ENCODE data around the gene ABTB2.

Gene ABTB2

DNA sequence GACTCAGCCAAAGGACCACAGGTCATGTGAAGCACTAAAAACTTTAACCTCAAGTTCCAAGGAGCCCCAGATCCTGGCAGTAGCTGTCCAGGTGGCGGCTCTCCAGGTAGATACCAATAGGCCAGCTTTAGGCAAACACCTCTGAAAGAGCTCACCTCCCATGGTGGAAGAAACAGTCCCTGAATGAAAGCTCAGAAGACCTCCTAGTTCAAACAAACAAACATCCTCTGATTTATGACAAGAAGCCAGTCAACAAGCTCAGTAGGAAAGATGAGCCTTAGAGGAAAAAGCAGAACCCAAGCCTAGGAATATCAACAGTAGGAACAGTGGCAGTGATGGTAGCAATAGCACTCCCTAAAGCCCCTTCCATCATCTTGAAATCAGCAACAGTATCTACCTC is 17.2 kb downstream of the ABTB2 start:
- no peak for DNase-seq

DNA sequence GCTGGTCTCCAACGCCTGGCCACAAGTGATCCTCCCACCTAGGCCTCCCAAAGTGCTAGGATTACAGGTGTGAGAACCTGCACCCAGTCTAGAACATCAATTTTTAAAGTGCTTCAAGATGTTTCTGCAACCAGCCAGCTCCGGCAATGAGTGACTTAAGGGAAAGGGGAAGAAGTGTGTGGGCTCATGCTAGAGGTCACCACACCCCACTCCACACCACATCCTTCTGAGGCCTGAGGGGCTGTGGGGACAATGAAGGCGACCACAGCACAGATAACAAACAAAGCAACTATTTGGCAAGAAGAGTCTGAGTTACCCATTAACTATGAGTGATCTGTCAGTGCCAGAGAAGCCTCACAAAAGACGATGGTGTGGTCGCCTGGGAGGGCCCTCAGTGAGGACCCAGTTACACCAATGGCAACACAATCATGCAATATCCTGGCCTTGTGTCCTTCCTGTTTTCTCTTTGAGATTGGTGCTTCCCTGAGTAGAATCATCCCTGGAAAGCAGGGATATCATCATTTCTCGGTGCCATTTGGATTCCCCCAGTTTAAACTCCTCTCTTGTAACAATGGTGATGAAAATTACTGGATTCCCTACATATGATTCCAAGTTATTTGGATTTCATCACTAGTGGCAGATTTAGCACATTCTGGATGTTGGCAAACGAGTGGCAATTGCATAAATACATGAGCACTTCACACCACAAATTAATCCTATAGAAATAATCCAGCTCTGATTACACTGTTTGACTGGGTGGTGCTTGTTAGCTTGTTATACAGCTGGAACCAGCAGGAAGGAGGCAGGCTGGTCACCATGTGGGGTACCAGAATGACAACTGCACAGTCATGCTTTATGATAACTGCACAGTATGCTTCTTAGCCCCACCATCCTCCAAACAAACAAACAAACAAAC is 18.4 kb downstream of the ABTB2 start:
- DNase-seq, result no peak

DNA sequence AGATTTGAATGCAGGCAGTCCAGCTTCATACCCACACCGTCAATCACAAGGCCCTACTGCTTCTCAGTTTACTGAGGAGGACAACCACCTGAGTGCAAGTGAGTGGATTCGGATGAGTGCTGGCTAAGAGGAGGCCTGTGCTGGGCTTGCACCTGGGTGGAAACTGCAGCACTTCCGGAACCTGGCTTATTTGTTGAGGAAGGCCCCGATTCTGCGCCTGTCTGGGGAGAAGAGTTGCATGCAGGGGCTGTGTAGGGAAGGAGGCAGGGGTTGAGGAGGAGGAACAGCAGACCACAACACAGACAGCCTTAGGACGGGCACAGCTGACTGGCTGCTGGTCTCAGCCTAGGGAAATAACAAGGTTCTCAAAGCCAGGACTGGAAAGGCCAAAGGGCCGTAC is 20.8 kb downstream of the ABTB2 start:
- no peak for DNase-seq

DNA sequence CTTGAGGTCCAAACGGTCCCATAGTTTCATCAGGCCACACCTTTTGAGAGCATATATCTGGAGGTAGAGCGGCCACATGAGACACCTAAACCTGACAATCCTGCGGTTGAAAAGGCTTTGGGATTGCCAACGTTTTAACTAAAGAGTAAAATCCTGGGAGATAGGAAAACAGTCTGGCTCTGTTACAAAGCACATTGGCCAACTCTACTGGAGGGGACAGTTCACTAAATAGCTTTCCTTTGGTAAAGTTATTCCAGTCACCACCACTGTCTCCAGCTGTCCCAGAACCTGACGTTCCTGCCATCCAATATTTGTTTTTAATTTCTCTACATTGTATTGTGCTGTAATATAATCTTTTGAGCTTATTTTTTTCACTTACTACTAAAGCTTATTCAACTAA is 22.0 kb downstream of the ABTB2 start:
- no peak for DNase-seq

DNA sequence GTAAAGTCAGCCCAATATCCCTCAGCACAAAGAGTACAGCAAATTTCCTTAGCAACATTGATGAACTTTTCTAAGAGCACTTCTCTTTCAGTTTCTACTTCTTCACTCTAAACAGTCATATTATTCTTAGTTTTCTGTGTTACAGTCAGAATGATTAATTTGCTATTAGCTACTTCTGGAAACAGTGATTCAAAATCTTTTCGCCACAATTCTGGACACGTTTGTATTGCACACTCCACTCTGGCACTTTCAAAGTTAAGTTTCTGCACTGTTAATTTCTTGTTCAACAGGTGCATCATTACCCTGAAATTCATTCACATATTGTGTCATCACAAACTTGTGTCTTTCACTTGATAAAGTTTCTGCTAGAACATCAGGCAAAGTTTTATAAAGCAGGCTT is 22.5 kb downstream of the ABTB2 start:
- DNase-seq, result no peak

DNA sequence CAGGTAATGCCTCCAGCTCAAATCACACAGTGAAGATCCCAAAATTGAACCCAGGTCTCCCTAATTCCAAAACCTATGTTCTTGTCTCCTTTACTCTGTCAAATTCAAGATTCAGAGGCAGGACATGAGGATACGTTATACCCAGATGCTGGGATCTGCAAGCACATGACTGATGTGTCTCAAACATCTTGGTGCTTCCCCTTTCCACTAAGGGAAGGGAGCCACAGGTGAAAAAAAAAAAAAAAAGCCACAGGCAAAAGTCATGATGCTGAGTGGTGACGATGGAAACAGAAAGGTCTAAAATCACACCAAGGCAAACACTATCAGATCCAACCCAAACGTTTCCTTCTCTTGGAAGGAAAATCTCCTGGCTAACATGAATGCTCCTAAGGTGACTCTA is 24.0 kb downstream of the ABTB2 start:
- no peak for DNase-seq

DNA sequence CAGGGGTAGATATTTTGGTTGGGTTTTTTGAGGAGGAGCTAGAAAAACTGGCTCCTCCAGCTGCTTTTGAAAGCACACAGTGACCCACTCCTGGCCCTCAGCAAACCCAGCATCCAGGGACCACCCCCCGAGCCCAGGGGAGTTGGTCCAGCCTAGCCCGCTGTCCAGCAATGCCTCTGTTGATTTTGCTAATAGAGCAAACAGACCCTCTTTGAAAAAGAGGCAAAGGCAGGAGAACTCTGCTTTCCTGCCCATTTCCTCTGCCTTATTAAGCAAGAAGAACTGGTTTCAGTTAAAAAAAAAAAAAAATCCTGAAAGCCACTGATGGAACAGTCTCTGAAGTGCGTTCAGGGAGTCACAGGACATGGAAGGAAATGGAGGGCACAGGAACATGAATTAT is 25.3 kb downstream of the ABTB2 start:
- no peak for DNase-seq

DNA sequence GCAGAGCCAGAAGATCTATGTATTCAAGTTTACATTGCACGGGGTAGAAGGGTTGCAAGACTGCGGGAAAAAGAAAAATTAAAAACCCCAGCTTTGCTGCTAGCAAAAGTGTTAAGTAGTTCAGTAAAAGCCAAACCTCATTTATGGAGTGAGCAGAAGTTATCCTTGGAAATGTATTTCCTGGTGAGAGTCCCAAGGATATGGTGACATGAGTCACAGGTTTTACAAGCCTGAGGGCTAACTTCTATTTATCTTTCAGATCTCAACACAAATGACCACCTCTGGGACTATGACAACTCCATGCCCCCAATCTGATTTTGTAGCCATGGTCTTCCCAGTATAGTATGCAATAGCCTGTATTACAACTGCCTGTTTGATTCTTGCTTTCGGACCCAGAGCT is 26.1 kb downstream of the ABTB2 start:
- DNase-seq, result no peak

DNA sequence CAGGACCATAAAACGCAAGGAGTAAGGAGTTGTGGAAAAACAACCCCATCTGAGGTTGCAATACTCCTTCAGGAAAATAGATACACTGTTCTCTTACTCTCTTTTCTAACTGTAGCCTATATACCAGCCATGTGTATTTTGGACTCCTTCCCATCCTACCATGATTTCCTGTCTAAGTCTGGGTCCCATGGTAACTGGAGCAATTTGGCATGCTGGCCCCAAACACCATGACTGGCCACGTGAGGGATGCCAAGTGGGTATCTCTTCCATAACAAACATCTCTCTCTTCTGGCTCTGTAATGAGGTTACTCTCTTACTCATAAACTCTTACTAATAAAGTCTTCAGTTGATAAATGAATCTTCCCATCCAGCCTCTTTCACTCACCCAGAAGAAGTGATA is 26.5 kb downstream of the ABTB2 start:
- DNase-seq, result peak; percentile 46

DNA sequence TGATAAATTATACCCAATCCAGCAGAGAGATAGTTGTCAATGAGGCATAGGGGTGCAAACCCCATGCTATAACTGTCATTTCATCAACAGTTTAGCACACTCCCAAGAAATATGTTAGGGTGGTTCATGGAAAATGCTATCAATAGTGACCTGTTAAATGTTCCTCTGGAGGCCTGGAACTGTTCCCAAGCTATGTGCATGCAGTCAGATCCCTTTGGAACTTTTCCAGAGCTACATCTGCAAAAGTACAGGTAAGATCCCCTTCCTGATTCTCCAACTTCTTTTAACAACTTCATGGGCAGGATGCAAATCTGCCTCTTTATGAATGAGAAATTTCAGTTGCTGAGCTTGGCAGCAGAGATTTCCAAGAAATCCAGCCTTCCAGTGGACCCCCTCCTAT is 27.2 kb downstream of the ABTB2 start:
- no peak for DNase-seq

DNA sequence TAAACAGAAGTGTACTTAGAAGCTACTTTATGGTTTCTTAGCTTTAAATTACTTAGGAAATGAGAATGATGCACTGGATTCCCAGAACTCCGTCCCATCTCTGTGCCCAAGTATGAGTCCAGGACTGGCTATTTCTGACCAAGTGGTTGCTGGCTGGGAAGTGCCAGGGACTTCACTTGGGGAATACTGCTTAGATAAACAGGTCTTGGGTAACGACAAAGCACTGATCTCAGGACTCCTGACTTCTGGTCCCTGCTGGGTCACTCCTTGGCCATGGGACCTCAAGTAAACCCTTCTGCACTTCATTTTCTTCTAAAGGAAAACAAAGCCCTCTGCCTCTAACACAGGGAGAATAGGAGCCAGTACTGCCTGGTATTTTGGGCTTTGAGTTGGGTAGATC is 27.9 kb downstream of the ABTB2 start:
- no peak for DNase-seq

DNA sequence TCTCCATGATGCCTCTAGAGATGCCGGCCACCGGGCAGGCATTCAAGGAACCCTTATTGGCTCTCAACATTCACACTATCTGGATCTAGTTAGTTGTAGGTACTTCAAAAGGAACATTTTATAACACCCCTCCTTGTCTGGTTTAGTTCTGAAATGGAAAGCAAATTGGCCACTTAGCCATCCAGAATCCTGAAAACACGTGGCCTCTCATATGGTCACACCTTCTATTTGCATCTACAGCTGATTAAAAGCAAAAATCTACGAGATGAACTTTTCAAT is 29.2 kb downstream of the ABTB2 start:
- no peak for DNase-seq

DNA sequence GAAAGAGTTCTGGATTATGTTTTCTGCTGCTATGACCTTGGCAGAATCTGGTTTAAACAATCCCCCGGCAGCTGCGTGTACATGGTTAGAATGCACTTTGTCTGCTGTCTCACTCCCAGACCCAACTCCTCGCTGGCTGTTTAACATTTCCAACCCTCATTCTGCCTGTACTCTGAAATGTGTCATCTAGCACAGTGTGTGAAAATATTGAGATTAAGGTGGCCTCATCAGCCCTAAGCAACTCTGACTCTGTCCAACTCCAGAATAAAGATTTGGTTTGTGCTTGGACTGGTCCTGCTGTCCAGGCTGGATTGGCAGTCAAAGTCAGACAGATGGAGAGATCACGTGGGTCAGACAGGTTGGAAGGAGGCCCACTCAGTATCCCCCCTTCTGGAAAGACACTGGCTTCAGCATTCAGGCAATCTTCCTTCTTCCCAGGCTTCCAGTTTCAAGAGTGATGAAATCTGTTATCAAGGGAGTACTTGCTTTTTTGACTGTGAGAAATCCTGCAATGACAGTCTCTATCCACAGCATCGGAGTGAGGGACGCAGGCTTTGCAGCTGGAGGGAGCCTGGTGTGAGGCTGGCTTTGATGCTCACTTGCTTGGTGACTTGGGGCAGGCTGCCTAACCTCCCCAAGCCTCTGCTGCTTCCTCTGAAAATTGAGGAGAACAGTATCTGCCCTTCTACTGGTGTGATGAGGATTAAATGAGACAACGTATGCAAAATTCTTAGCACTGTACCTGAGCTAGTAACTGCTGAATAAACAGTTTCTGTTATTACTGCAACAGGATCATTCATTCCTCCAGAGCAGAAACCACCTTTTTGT is 29.8 kb downstream of the ABTB2 start:
- DNase-seq, result no peak

DNA sequence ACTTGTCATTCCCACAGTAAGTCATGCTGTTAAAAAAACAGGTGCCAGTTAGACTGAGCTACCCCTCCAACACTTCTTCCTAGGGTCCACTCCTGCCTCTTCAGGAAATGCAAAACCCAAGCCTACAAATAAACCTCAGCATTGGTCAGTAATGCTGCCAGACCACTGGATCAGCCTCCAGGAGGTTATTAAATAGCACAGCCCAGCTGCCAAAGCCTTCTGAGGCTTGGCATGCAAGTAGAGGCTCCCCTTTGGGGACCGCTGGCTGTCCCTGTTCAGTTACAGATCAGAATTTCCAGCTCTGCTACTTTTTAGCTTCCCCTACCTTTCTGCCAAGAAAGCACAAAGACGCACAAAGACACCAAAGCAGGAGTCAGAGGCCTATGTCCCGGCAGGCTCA is 33.3 kb downstream of the ABTB2 start:
- no peak for DNase-seq

DNA sequence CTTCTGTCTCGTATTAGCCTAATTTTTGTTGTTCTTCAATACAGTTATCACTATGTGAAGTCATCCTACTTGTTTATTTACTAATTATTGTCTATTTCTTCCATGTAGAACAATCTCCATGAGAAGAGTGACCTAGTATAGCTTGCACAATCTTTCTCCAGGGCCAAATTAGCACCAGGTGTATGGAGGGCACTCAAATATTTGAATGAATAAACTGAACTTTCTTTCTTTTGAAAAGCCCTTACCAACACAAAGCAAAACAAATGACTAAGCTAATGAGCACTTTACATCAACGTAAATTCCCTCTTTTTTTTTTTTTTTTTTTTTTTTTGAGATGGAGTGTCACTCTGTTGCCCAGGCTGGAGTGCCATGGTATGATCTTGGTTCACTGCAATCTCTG is 34.2 kb downstream of the ABTB2 start:
- DNase-seq, result no peak

DNA sequence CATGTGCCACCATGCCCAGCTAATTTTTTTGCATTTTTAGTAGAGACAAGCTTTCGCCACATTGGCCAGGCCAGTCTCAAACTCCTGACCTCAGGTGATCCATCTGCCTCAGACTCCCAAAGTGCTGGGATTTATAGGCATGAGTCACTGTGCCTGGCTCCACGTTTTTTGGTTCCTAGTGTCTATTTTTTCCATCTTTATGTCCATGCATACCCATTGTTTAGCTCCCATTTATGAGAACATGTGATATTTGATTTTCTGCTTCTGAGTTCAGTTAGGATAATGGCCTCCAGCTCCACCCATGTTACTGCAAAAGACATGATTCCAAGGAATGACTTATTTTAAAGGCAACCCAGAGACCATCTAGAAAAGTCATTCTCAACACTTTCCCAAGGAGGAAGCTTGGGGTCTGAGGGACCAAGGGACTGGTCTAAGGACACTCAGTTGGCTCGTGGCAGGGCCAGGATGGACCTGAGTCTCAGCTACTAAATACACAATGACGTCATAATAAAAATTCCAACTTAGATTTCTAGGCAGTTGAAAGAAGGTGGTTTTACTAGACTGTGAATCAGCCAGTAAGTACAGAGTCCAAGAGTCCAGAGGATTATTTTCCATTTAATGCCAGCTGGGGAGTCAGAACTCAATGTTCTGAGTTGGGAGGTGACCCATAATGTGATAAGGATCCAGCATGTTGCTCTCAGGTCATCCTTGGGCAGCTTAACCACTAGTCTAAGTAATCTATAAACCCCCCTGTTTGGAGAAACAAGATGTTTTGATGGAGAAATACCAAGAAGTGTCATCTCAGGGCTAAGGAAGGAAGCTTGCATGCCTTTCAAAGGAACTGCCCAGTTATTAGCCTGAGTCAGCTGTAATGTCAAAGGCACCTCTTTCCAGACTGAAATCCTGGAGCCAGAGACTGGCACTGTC is 39.4 kb downstream of the ABTB2 start:
- DNase-seq, result peak; percentile 62

DNA sequence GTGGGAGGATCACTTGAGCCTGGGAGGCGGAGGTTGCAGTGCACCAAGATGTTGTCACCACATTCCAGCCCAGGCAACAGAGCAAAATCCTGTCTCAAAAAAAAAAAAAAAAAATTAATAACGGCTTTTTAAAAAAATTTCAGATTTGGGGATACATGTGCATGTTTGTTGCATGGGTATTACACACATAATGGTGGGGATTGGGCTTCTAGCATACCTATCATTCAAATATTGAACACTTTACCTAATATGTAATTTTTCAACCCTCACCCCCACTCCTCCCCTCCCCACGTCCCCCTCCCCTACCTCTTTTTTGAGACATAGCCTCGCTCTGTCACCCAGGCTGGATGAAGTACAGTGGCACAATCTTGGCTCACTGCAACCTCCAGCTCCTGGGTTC is 40.1 kb downstream of the ABTB2 start:
- DNase-seq, result no peak

DNA sequence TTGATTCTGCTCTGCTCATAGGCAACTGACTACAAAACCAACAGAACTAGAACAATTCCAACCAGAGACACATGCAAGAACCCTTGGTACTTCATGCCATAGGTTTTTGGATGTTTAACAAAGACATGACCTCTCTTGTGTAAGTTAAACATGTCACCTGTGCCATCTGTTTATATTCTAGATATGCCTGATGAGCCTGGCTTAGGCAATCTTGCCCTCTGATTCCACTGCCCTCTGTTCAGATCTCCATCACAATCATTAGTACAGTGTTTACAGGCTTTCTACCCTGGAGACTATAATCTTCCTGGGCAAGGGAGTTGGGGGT is 40.8 kb downstream of the ABTB2 start:
- no peak for DNase-seq

DNA sequence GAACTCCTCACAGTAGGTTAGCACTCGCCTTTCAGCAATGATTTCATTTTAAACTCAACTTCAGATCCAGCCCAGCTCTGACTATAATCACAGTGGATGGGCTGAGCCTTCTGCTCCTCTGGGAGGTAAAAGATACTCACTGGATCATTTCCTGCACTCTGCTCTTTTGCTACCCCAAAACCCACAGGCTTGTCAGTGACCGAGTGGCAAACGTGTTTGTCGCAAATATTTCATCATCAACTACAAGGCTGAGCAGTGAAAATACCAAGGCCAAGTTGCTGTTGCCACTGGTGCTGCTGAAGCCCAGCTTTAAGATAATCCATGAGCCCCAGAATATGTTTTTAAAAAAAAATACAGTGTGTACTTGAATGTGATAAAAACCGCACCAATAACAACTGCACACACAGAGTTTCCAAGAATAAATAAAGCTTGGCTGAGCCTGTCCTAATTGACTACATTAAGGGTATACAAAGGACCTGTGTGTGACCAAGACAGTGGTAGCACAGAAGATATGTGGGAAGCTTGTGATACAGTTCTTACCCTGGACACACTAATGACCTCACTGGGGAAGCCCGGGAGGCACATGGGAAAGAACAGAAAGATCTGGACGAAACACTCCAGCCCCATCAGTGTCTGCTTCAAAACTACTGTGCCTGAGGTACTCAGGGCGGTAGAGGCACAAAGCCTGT is 41.3 kb downstream of the ABTB2 start:
- DNase-seq, result no peak

DNA sequence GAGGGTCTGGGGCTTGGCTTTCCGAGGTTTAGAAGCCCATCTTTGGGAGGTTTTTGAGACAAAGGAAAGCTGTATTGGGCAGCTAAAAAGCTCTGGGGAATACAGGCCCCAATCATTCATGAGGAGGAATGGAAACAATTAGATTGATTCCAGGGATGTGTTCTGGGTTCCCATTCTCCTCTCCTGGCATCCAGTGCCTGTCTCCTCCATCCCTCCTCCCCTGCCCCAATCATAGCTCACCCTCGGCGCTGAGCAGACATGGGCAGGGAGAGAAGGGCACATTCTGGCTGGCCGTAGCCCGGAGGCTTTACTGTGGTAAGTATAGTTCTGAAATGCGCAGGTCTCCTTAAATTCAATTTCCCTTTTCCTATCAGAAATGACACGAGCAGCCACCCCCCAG is 42.4 kb downstream of the ABTB2 start:
- no peak for DNase-seq

DNA sequence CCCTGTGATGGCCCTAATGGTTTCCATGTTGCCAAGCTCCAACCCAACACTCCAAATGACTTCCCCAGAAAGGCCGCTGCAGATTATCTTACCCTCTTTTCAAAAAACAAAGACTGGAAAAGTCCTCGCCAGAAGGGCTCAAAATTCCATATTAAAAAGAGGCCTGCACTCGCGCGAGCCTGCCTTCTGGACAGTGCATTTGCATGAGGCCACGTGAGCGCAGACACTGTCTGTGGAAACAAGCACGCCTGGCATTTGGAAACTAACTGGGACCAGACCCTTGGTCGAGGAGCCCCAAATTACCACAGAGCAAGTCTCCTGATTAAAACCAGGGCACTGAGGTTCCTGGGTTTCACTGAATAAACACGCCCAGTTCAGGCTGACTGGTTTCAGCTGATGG is 42.9 kb downstream of the ABTB2 start:
- DNase-seq, result no peak

DNA sequence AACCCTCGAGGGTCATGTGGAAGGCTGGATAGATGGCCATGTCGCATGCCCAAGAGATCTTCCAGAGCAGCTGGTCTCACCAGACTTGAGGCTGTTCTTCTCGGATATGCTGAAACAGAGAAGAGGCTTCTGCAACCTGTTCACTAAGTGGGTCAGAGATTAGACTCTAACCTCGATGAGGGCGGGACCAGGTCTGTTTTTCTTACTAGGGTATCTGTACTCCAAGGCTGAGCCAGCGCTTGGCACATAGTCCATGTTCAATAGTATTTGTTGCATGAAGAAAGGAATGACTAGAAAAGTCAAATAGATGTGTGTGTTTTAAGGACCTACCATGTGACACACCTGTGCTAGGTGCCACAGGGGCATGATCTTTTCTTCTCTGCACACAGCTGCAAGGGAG is 43.6 kb downstream of the ABTB2 start:
- no peak for DNase-seq

DNA sequence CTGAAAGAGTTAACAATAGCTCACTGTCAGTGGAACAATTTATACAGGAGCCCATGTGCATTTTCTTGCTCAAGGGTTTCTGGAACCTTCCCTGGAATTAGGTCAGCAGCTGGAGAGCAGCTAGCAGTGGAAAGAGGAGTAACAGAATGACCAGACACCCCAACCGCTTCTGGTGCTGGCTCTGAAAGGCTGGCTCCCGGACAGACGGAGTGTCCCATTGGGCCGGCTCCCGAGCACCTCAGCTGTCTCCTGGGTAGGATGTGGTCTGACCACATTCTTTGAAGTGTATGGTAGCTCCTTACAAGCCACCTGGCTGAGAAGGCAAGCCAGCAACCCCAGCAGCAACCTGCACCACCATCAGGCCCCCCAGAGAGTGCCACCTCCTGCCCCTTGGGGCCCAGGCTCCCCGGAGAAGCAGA is 44.7 kb downstream of the ABTB2 start:
- no peak for DNase-seq
